Raji (cell line): ENCODE results near the gene KCTD21.

Experiments
- POLR2A ChIP-seq: IDR thresholded peaks from 2 replicates; pipeline ENCODE4 v1.6.1; 2011; ENCODE audit warnings: low read depth, low read length, control low read depth; ENCODE audit not compliant: insufficient read depth

The KCTD21 gene

DNA sequence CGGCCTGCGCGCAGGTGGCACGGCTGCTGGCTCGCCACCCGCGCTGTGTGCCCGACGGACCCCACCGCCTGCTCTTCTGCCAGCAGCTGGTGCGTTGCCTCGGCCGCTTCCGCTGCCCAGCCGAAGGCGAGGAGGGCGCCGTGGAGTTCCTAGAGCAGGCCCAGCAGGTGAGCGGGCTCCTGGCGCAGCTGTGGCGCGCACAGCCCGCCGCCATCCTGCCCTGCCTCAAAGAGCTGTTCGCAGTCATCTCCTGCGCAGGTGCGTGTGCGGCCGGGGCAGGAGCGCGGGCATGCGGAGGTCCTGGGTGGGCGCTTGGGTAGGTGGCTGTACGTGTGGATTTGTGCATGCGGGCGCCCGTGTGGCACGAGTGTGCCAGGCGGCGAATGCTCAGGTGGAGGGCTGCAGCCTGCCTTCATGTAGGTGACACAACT is 8.2 kb upstream of the KCTD21 start:
- no peak for TF ChIP-seq POLR2A

DNA sequence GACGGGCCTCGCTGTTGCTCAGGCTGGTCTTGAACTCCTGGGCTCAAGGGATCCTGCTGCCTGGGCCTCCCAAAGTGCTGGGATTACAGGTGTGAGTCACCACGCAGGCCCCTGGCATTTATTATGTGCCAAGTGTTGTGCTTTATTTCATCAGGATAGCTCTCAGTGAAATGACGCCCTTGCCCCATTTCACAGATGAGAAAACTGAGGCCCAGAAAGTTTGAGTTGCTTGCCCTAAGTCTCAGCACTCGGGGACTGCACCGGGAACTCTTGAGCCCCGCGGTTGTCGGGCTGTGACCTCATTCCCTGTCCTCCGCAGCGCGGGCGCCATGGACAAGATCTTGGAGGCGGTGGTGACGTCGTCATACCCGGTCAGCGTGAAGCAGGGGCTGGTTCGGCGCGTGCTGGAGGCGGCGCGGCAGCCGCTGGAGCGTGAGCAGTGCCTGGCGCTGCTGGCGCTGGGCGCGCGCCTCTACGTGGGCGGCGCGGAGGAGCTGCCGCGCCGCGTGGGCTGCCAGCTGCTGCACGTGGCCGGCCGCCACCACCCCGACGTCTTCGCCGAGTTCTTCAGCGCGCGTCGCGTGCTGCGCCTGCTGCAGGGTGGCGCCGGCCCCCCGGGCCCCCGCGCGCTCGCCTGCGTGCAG is 7.6 kb upstream of the KCTD21 start:
- TF ChIP-seq POLR2A: no peak

DNA sequence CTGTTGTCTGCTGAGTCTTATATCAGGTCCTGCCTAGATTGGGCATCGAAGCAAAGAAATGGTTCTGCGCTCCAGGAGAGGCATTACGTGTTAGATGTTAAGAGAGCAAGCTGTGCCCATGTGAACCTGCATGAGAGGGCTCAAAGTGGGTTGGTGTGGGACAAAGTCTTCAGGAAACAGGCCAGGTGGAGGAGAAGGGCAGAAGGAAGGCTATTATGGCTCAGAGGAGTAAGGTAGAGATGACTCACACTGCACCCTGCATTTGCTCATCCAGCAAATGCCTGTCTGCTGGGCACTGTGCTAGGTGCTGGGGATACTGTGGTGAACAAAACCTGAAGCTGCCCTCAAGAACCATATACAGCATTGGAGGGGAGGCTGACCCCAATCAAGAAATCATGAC is 6.1 kb upstream of the KCTD21 start:
- TF ChIP-seq POLR2A: no peak

DNA sequence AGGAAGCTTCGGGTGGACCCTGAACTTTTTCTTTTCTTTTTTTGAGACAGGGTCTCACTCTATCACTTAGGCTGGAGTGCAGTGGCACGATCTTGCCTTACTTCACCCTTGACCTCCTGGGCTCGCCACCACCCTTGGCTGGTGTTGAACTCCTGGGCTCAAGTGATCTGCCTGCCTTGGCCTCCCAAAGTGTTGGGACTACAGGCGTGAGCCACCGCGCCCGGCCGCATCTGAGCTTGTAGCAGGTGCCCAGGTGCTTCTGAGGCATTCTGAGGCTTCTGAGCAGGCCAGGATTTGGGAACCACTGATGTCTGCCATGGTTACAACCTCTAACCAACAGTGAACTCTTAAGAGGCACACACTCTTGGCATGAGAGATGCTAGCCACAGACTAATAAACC is 5.4 kb upstream of the KCTD21 start:
- TF ChIP-seq POLR2A: no peak

DNA sequence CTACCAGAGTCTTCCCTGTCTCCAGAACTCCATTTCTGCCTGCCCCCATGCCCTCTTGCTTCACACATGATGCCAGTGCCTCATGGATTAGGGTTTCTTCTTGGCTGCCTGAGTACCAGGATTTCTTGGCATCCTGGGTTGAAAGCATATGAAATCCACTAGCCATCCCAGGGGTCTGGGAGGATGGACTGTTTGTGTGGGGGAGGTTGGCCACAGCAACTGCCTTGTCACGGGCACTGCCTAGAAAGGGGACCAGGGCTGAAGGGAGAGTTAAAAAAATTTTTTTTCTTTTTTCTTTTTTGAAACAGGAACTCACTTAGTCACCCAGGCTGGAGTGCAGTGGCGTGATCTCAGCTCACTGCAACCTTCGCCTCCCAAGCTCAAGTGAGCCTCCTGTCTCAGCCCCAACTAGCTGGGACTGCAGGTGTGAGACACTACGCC is 4.5 kb upstream of the KCTD21 start:
- TF ChIP-seq POLR2A: no peak

DNA sequence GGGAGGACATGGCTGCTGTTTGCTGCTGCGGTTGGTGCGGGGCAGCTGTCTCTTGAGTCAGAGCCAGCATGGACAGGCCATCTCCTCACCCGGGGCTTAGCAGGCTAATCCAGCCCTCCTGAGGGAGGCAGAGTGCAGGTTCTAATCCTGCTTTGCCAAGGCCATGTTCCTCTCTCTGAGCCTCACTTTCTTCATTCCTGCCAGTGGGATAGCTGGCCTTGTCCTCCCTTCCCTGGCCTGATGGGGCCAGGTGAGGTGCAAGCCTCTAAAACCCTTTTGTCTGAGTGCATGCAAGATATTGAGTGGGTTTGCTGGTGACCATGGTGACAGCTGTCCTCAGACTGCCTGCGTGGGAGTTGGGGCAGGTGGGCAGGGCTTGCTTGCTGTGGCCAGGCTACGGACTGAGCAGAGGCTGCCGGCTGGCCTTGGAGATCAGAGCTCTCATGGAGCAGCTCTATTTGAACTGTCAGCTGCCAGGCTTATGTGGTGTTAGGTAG is 3.8 kb upstream of the KCTD21 start:
- TF ChIP-seq POLR2A: no peak

DNA sequence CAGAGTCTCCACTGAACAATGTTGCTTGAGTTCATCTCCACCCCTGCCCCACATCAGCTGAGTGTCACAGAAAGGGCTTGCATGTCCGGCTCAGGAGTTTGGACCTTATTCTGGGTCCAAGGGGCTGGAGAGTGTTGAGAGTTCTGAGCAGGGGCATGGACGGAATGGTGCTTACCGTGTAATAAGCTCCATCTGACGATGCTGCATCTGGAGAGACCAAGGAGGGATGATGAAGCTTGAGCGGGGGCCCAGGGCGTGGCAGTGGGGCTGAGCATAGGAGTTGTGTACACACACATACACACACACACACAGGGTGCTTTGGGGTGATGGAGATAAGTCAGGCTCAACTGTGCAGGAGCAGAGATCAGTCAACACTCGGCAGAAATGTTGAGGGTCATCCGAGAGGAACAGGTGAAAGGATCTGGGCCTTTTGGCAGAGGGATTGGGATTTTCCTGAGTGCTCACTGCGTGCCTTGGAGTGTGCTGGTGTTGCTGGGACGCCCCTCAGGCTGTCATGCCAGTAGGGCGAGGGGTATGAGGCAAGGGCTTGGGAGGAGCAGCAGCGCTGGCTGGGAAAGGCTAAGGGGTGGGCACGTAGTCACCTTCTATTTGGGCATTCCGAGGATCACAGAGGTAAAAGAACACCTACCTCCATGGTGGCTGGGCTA is 2.6 kb upstream of the KCTD21 start:
- no peak for TF ChIP-seq POLR2A

DNA sequence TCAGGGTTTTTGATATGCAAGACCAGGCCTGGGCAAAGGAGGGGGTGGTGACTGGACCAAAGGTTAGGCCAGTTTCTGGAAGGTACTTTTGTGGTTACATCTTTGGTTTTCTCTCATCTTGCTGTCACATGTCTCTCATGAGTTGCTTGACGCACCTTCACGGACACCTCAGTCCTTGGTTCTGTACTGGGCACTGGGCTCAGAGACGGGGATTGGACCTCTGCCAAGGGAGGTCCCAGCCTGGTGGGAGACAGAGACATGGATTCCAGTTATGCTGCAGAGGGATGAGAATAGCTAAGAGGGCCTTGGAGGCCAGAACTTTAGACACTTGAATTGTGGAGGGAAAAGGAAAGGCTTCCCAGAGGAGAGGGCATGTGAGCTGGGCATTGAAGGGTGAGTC is 1.9 kb upstream of the KCTD21 start:
- TF ChIP-seq POLR2A: no peak

DNA sequence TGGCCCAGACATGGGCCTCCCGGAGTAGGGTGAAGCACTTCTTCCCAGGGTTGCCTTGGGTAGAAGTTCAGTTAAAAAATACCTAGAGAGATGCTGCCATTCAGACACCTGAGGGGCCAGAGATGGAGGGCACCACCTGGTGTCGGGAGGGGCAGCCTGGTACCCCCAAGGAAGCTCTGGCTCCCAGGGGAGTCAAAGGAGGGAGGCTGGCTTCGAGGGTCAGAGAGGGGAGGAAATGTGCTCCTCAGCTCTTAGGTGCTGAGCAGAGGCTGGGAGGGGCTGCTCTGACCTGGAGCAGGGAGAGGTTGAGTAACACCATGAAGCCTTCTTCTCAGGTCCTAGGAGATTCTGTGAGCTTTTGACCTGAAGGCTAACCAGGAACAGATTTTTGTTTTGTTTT is 1.4 kb upstream of the KCTD21 start:
- TF ChIP-seq POLR2A: no peak

DNA sequence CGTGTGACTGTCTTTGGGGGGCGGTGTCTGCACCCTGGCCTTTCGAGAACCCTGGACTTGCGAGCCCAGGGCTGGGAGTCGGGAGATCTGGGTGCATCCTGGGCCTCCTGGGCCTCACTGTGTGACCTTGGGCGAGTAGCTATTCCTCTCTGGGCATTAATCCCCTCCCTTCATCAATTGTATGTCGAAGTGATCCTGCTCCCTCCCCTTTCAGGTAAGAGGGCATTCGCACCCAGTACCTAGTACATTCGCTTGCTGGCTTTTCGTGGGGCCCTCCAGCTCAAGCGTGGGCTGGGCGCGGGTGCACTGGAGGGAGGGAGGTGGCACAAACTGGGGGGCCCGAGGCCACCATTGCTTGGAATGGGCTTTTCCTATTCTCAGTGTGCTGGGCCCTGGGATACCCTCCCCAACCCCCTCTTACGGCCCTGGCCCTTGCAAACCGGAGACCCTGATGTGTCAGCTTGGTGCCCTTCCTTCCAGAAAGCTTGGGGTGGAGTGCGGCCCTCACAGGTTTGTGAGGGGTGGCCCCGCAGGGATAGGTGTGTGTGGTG is 823 bp upstream of the KCTD21 start:
- TF ChIP-seq POLR2A: no peak

DNA sequence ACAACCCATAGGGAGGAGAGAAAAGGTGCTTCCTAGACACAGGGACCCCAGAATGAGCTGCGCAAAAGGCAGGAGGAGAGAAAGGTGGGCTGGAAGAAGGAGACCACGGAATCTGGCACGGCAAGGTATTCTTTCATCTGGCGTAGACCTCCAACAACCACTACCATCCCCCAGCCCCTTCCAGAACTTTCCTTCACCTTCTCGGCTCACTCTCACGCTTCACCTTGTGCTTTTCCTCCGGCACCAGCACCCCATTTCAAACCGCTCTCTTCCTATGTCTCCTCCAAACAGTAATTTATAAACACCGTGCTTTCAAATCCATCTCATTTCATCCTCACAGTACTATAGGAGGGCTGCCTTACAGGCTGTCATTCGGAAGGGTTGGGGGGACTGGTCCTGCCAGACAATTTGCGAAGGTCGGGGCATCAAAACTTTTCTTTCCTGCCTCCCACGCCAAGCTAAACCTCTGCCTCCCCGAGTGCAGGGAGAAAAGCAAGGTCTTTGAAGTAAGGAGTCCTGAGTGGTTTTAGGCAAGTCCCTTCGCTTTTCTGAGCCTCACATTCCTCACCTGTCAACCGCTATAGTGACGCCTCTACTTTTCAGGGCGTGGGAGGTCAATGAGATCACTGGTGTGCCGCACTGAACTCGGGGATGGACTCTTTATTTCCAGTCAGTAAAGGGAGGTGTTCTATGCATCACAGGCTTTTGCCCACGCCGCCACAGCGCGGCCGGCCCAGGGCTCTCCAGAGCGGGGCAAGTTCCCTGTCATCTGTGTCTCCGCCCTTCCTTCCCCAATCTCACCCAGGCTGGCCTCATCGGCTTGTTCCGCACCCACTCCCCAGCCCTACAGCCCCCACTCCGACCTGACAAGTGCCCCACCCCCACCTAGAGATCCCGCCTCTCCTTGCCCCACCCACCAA is 800 bp downstream of the KCTD21 start:
- no peak for TF ChIP-seq POLR2A

DNA sequence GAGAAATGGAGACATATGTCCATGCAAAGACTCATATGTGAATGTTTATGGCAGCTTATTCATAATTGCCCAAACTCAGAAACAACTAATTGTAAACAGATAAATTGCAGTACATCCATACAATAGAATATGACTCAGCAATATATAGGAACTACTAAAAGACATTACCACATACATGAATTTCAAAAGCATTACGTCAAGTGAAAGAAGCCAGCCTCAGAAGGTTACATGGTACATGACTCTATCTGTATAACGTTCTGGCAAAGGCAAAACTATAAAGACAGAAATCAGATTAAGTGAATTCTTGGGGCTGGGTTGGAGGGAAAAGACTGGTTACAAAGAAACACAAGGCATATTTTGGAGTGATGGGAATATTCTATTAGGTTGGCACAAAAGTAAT is 7.2 kb downstream of the KCTD21 start:
- no peak for TF ChIP-seq POLR2A

DNA sequence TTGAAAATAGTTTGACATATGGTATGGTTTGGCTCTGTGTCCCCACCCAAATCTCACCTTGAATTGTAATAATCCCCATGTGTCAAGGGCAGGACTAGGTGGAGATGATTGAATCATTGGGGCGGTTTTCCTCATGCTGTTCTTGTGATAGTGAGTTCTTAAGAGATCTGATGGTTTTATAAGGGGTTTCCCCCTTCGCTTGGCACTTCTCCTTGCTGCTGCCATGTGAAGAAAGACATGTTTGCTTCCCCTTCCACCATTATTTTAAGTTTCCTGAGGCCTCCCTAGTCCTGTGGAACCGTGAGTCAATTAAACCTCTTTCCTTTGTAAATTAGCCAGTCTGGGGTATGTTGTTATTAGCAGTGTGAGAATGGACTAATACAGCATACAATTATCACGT is 7.7 kb downstream of the KCTD21 start:
- TF ChIP-seq POLR2A: no peak

DNA sequence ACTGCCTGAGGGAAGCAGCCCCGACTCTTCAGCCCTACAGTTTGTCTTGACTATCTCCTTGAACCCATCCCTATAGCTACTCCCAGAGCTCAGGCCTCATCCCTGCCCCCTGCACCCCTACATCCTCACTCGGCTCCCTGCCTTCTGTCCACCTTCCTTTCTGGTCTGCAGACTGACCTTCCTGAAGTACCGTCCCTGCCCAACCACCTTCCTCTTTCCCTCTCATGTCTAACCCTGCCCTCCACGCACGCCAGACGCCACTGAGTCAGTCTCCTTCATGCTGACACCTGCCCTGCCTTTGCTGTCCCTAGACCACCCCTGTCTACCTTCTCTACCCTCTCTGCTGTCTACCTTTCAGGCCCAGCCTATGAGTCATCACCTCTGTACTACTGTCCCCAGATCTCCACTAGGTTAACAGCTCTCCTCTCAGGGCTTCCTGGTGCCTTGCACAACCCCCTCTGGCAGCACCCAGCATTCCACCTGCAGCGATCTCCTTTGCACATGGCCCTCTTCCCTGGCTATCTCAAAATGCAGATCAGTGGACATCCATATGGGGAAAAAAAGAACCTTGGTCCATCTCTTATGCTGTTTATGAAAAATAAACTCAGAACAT is 8.9 kb downstream of the KCTD21 start:
- TF ChIP-seq POLR2A: no peak

DNA sequence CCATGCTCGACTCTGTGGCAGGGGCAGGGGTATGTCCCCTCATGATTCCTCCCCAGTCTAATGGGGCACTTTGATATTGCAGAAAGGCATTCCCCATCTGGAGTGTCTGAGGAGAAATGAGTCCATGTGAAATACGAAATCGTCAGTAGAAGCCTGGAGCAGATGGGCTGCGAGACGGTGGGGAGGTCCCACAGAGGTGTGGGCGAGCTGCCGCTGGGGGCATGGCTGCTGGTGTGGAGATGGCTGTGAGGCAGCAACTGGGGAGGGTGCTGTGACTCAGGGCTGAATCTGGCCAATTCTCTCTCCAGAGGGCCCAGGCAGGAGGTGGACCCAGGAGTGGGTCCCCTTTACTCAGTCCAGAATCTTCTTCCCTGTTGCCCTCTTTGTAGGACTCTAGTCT is 11.2 kb downstream of the KCTD21 start:
- TF ChIP-seq POLR2A: no peak
